Measurements from ENCODE around the gene RASSF5.

The RASSF5 gene

GRCh38 chr1:206464456-206464964, 42.8 kb upstream of the RASSF5 start:
- Histone ChIP-seq H3K79me2 (ENCODE audit: insufficient read depth, low read length) (no peaks in the 10 kb centered on the region), H3K4me1 (ENCODE audit: insufficient read depth, low read length) (peaks cover 3% of the 10 kb centered on the region), H3K4me3 (ENCODE audit: low read depth in 1 of 2, low read length in 2 of 2) (no peak overlapping the region), H3K36me3 (ENCODE audit: insufficient read depth, low read length) (peaks cover 9% of the 10 kb centered on the region), H2AFZ (ENCODE audit: low read depth, low read length) (no peak overlapping the region), H3K9me3 (ENCODE audit: insufficient read depth, low read length, severe bottlenecking) (no peaks in the 10 kb centered on the region), H3K9ac (ENCODE audit: low read depth, low read length) (no peak overlapping the region), H4K20me1 (ENCODE audit: insufficient read depth, low read length) (no peaks in the 10 kb centered on the region), H3K4me2 (ENCODE audit: insufficient read depth, low read length) (no peak overlapping the region), H3K27me3 (ENCODE audit: insufficient read depth, low read length, poor library complexity) (no peaks in the 10 kb centered on the region), H3K27ac (ENCODE audit: low read length) (no peak overlapping the region)
- no peak for ATAC-seq (ENCODE audit: insufficient read depth, low read depth)
- TF ChIP-seq CTCF (IDR thresholded peaks at IDR 0.05; ENCODE audit: borderline replicate concordance, extremely low read depth, low read length, poor library complexity, severe bottlenecking) (no peak), EZH2 (IDR thresholded peaks at IDR 0.05; ENCODE audit: borderline replicate concordance, low read depth, low read length, severe bottlenecking) (no peak)
- no peak for DNase-seq

- no peaks in the 10 kb centered on the region for H3K27me3 ChIP-seq (ENCODE audit: insufficient read depth, low read length, poor library complexity)
- H3K36me3 ChIP-seq (ENCODE audit: insufficient read depth, low read length) = peaks cover 8% of the 10 kb centered on the region
- H4K20me1 ChIP-seq (ENCODE audit: insufficient read depth, low read length) = no peaks in the 10 kb centered on the region
- no peak for ATAC-seq (ENCODE audit: insufficient read depth, low read depth)
- 0 out of 2 replicates have a peak, but pooled peaks cover 5% of the 10 kb centered on the region for H3K79me2 ChIP-seq (ENCODE audit: insufficient read depth, low read length)
- no peak overlapping the region for H2AFZ ChIP-seq (ENCODE audit: low read depth, low read length)
- H3K4me3 ChIP-seq (ENCODE audit: low read depth in 1 of 2, low read length in 2 of 2) = no peak overlapping the region
- no peak overlapping the region for H3K27ac ChIP-seq (ENCODE audit: low read length)
- DNase-seq = no peak
- TF ChIP-seq CTCF (IDR thresholded peaks at IDR 0.05; ENCODE audit: borderline replicate concordance, extremely low read depth, low read length, poor library complexity, severe bottlenecking) (no peak), EZH2 (IDR thresholded peaks at IDR 0.05; ENCODE audit: borderline replicate concordance, low read depth, low read length, severe bottlenecking) (no peak)
- H3K4me1 ChIP-seq (ENCODE audit: insufficient read depth, low read length) = peaks cover 13% of the 10 kb centered on the region
- no peak overlapping the region for H3K9ac ChIP-seq (ENCODE audit: low read depth, low read length)
- H3K4me2 ChIP-seq (ENCODE audit: insufficient read depth, low read length) = no peak overlapping the region
- H3K9me3 ChIP-seq (ENCODE audit: insufficient read depth, low read length, severe bottlenecking) = no peaks in the 10 kb centered on the region
Observed at GRCh38 chr1:206465951-206466350, 41.4 kb upstream of the RASSF5 start.

GRCh38 chr1:206466840-206467649, 40.3 kb upstream of the RASSF5 start:
- Histone ChIP-seq H4K20me1 (ENCODE audit: insufficient read depth, low read length) (no peaks in the 10 kb centered on the region), H3K4me3 (ENCODE audit: low read depth in 1 of 2, low read length in 2 of 2) (no peak overlapping the region), H3K4me1 (ENCODE audit: insufficient read depth, low read length) (peaks cover 24% of the 10 kb centered on the region), H3K9ac (ENCODE audit: low read depth, low read length) (no peak overlapping the region), H2AFZ (ENCODE audit: low read depth, low read length) (no peak overlapping the region), H3K79me2 (ENCODE audit: insufficient read depth, low read length) (peaks cover 13% of the 10 kb centered on the region), H3K9me3 (ENCODE audit: insufficient read depth, low read length, severe bottlenecking) (no peaks in the 10 kb centered on the region), H3K27ac (ENCODE audit: low read length) (no peak overlapping the region), H3K4me2 (ENCODE audit: insufficient read depth, low read length) (no peak overlapping the region), H3K36me3 (ENCODE audit: insufficient read depth, low read length) (no peaks in the 10 kb centered on the region), H3K27me3 (ENCODE audit: insufficient read depth, low read length, poor library complexity) (no peaks in the 10 kb centered on the region)
- DNase-seq = no peak
- no peak for TF ChIP-seq EZH2 (IDR thresholded peaks at IDR 0.05; ENCODE audit: borderline replicate concordance, low read depth, low read length, severe bottlenecking)
- no peak for TF ChIP-seq CTCF (IDR thresholded peaks at IDR 0.05; ENCODE audit: borderline replicate concordance, extremely low read depth, low read length, poor library complexity, severe bottlenecking)
- ATAC-seq (ENCODE audit: insufficient read depth, low read depth) = no peak

Data from DND-41 (cell line).